Aortic smooth muscle cell (primary cell): ENCODE results near the gene OR2S2. TPM values are rescaled to one million over a fixed set of nuclear protein-coding genes. Genes with fewer than 3 reads are reported as not detected.

Experiments
- total RNA-seq: library from RNA; depleted of rRNA; stranded (reverse); fragments of >200 nt; gene quantifications from 2 replicates; pipeline ENCODE4 v1.2.3, GENCODE V29; 2014

Gene OR2S2, protein sequence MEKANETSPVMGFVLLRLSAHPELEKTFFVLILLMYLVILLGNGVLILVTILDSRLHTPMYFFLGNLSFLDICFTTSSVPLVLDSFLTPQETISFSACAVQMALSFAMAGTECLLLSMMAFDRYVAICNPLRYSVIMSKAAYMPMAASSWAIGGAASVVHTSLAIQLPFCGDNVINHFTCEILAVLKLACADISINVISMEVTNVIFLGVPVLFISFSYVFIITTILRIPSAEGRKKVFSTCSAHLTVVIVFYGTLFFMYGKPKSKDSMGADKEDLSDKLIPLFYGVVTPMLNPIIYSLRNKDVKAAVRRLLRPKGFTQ
- total RNA-seq: not detected in 2 replicates

DNA sequence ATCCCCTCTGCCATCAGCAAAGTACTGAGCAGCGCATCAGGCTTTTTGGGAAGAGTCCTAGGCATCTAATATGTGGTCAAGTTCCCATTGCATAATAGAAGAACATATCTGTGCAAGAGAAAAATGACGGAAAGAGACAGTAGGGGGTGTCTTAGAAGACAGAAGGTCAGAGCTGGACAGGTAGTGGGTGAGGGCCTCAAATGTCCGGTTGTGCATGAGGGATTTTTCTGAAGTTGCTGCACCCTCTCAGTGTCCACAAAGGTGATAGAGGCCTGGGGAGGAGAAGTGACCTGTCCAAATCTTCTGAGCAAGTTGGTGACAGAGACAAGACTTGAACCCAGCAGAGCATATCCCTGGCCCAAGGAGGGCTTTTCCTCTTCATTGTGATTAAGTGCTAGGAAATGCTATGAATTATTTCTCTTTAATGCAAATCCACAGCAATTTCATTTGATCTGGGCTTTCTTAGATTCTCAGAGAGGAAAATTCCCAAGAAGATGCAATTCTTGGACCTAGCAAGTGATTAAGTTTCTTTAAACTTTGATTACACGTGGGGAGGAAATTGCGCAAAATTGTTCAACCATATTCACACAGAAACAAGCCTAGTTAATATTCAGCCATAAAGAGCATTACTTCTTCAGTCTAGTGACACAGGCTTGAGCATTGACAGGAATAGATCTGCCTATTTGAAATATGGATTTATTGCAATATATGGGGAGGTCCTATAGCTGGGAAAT is at the start of gene OR2S2:
TSS of gene OR2S2 (minus strand) at position 51 of the 734 bp plus-strand sequence. CDS start 56 bp downstream, outside the sequence.

GRCh38 chr9:35909274-35909673 is 48.7 kb downstream of the OR2S2 start, which contains the start of gene SPAAR:
SPAAR (plus strand) TSS chr9:35909490; CDS start chr9:35910464, 974 bp downstream.

Other genes with a start within 250 kb of the OR2S2 start
- 322 and 363 TPM in 2 replicates for gene TLN1, start 226.0 kb downstream of the OR2S2 start, total RNA-seq
- gene CREB3, start 225.5 kb downstream of the OR2S2 start, total RNA-seq: 79.8 and 82.0 TPM in 2 replicates
- gene GBA2, start 208.9 kb downstream of the OR2S2 start, total RNA-seq: 21.4 and 29.0 TPM in 2 replicates
- gene RGP1, start 208.9 kb downstream of the OR2S2 start, total RNA-seq: 13.6 and 17.5 TPM in 2 replicates
- gene MSMP, start 203.9 kb downstream of the OR2S2 start, total RNA-seq: 0.31 and 1.6 TPM in 2 replicates
- gene NPR2, start 166.6 kb downstream of the OR2S2 start, total RNA-seq: 21.5 and 34.6 TPM in 2 replicates
- 1.7 TPM in 2 replicates for gene SPAG8, start 145.9 kb downstream of the OR2S2 start, total RNA-seq
- 38.2 and 39.0 TPM in 2 replicates for gene HINT2, start 143.1 kb downstream of the OR2S2 start, total RNA-seq
- gene FAM221B, start 129.4 kb downstream of the OR2S2 start, total RNA-seq: not detected in 2 replicates
- 2.0 and 3.0 TPM in 2 replicates for gene TMEM8B, start 128.9 kb downstream of the OR2S2 start, total RNA-seq
- gene OR13J1, start 87.8 kb downstream of the OR2S2 start, total RNA-seq: not detected in 2 replicates
- 1.3 and 2.2 TPM in 2 replicates for gene HRCT1, start 52.0 kb downstream of the OR2S2 start, total RNA-seq
- 0.12 and 0.26 TPM in 2 replicates for gene SPAAR, start 48.7 kb downstream of the OR2S2 start, total RNA-seq
- gene RECK, start 78.8 kb upstream of the OR2S2 start, total RNA-seq: 25.1 and 26.9 TPM in 2 replicates
- gene GLIPR2, start 178.6 kb upstream of the OR2S2 start, total RNA-seq: 17.2 and 17.7 TPM in 2 replicates
- gene CCIN, start 211.2 kb upstream of the OR2S2 start, total RNA-seq: 0.50 and 0.92 TPM in 2 replicates
- gene CLTA, start 232.8 kb upstream of the OR2S2 start, total RNA-seq: 287 and 345 TPM in 2 replicates